Limb (tissue), 2 donors: Measurements from ENCODE around the gene SAP25.

Experiments
- DNase-seq, 2 donors: peaks; one replicate each; pipeline ENCODE4 v3.0.0-alpha.2; 2016; ENCODE audit errors: extremely low spot score in 2 of 2

SAP25 gene

DNA sequence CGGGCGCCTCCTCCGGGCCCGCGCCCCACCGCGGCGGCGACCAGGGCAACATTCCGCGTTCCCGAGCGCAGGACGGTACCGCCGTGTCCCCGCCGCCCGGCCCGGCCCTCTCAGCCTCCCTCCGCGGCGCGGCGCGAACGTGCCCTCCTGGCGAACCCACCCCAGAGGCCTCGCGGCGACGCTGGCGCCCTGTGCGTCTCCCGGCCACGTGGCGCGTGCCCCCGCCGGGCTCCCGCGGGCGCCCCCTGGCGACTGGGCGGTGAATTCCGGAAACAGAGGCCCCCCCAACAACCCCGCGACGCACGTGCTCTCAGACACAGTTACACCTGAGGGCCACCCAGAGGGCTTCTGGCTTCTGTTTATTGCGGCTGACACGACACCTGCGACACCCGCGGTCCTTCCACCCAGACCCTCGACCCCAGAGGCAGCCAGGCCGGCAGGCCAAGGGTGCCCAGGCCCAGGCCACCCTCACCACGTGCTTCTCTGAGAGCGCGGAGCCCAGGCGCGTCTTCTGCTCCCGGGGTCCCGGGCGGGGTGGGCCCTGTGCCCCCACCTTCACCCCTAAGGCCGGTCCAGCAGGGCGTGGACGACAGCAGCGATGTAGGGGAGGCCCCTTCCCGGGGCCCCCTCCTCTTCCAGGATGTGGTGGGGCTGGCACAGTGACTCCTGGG is at the start of gene SAP25:
Gene SAP25 (minus strand): TSS at position 210 of the 671 bp plus-strand sequence. CDS start 158 bp downstream, at position 52.
- DNase-seq: no peak

- DNase-seq: no peak
Observed at GRCh38 chr7:100621554-100621953, 47.9 kb upstream of the SAP25 start.

GRCh38 chr7:100620804-100621203 is 47.1 kb upstream of the SAP25 start:
- no peak for DNase-seq

DNA sequence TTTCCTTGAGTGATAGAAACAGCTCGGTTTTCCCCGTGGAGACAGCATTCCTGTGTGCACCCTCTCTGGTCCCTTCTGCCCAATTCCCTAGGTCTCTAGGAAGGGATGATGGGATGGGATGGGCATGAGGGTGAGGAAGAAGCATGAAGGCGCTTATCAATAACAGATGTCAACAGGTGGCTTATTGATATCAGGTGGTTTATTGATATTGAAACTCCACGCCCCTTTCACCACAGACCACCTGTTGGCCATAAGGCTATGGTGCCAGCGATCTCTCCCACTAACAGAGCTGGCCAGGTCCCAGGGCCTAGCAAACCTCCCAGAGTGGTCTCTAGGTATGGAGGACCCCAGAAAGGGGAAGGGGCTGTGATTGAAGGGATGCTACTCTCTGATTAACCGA is 46.5 kb upstream of the SAP25 start:
- no peak for DNase-seq

- no peak for DNase-seq
Observed at GRCh38 chr7:100614308-100614861, 40.7 kb upstream of the SAP25 start.

DNA sequence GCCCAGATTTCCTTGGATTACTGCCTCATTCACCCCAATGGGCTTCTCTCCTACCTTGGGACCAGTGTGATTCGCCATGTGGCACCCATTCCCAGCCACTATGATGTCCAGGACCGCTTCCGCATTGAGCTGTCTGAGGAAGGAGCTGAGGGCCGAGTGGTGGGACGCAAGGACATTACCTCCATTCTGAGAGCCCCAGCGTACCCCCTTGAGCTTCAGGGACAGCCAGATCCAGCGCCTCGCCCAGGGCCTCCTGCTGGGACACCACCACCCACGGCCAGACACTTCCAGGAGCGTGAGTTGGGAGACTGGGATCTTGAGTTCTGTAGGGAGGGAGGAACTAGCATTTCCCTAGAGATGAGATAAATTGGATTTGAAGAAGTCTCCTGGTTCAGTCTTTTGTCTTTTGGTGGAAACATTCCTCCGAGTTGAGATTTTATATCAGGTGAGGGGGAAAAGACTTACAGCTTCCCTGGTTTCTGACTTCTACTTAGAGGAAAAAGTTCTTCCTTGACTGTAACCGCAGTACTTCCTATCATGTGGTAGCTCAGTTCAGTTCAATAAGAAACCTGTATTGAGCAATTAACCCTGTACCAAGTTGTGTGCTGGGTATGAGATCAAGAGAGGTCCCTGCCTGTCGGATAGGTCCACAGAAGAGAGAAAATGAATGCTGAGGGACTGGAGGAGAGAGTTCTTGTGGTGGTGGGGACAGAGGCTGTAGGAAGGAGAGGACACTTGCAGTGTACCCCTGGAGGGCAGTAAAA is 39.9 kb upstream of the SAP25 start:
- no peak for DNase-seq

DNA sequence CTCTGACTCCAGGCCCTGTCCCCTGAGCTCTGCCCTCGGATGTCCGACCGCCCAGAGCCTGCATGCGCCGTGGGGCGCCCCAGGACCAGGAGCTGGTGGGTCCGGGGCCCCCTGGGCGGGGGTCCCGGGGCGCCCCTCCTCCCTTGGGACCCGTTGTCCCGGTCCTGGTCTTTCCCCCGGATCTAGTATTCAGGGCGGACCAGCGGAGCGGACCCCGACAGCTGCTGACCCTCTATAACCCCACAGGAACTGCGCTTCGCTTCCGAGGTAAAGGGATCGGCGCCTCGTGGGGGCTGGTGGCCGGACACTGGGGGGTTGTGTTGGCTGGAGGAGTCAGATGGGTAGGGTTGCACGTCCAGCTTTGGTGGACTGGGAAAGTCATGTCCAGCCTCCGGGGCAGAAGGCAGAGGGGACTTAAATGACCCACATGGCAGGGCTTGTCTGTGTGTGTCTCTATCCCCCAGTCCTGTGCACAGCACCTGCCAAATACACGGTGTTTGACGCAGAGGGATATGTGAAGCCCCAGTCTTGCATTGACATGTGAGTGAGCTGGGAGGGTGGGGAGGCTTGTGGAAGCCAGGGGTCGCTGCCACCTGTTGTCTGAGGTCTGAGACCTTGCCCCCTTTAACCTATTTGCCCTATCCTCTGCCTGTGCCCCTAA is 39.2 kb upstream of the SAP25 start:
- no peak for DNase-seq

DNA sequence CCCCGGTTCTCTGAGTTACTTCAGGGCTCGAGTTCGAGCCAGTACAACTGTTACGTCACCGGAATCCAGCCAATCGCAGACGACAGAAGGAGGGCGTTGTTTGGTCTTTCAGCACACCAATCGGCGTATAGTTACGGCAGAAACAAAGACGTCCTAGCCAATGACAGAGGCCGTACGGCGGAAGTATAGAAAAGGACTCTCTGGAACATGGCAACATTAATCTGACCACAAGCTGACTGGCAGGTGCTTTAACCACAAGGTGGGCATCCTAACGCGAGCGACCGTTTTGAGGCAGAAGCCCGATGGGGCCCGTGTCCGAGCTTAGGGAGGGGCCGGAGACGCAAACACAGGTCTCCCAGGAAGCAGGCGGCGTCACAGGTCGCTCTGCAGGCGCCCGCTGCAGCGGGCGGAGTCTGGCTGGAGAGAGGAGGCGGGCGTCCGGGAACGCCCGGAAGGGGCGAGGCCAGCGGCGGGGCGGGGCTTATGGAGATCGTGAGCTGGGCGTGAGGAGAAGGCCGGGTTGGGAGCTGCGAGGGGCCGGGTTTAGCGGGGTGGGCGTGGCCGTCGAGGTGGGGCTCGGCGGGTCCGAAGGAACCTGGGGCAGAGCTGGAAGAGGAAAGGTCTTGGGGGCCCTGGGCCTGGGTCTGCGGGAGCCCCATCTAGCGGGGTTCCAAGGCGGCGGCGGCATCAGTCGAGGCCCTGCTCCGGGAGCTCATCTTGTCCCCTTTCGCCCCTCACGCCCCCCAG is 38.5 kb upstream of the SAP25 start, which contains the start of gene MOSPD3:
Gene MOSPD3 (plus strand): TSS at position 558 of the 747 bp plus-strand sequence. CDS start 252 bp downstream, outside the sequence.
- peak; percentile 99 for DNase-seq

- no peak for DNase-seq
Observed at GRCh38 chr7:100609958-100610357, 36.3 kb upstream of the SAP25 start.

DNA sequence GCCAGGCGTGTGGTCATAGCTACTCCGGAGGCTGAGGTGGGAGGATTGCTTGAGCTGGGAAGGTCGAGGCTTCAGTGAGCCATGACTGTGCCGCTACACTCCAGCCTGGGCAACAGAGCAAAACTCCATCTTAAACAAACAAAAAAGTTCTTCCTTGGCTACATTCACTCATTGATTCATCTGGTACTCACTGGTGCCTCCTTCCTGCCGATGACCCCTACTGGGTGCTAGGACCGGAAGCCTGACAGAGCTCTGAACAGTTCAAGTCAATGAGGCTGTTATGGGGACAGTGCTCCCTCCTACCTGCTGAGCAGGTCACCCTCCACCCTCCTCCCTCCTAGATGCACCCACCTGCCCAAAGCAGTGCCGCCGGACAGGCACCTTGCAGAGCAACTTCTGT is 33.4 kb upstream of the SAP25 start:
- DNase-seq: no peak

DNA sequence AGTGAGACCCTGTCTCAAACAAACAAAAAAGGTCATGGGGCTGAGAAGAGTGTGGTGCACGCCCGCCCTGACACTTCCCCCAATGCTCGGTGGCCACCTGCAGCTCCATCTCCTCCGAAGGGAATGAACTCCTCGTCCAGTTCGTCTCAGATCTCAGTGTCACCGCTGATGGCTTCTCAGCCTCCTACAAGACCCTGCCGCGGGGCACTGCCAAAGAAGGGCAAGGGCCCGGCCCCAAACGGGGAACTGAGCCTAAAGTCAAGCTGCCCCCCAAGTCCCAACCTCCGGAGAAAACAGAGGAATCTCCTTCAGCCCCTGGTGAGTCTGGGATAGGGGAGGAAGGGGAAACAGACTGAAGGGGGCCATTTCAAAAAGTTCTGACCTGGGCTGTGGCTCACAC is 32.6 kb upstream of the SAP25 start:
- DNase-seq: no peak

DNA sequence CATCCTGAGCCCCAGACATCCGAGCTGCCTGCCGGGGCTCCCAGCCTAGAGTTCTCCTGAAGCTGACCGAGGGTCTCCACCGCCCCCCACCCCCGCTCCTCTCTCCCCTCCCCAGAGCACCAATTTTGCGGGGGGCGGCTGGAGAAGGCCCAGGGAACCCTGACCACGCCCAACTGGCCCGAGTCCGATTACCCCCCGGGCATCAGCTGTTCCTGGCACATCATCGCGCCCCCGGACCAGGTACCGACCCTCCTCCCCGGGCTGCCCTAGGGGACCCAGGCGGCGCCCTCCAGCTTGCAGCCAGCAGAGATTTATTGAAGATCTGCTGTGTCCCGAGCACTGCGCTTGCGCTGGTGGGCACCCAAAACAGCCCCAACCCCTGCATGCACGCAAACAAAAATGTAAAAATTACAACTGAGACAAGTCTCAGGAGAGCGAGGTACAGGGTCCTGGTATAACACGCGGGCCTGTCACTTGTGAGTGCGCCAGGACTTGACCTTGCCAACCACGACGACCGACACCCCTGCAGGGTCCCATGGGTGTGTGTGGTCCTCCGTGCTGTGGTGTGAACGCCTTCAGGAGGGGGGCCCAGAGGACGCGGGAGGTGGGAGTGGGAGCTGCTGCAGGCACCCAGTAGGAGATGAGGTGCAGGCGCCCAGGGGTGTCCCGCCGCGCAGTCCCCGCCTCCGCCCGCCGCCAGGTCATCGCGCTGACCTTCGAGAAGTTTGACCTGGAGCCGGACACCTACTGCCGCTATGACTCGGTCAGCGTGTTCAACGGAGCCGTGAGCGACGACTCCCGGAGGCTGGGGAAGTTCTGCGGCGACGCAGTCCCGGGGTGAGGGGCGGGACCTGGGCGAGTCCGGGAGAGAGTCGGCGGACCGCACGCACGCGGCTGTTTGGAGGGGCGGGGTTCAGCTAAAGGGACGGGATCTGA is 31.5 kb upstream of the SAP25 start:
- peak in 1 of 2 donors; percentile 58 for DNase-seq

DNA sequence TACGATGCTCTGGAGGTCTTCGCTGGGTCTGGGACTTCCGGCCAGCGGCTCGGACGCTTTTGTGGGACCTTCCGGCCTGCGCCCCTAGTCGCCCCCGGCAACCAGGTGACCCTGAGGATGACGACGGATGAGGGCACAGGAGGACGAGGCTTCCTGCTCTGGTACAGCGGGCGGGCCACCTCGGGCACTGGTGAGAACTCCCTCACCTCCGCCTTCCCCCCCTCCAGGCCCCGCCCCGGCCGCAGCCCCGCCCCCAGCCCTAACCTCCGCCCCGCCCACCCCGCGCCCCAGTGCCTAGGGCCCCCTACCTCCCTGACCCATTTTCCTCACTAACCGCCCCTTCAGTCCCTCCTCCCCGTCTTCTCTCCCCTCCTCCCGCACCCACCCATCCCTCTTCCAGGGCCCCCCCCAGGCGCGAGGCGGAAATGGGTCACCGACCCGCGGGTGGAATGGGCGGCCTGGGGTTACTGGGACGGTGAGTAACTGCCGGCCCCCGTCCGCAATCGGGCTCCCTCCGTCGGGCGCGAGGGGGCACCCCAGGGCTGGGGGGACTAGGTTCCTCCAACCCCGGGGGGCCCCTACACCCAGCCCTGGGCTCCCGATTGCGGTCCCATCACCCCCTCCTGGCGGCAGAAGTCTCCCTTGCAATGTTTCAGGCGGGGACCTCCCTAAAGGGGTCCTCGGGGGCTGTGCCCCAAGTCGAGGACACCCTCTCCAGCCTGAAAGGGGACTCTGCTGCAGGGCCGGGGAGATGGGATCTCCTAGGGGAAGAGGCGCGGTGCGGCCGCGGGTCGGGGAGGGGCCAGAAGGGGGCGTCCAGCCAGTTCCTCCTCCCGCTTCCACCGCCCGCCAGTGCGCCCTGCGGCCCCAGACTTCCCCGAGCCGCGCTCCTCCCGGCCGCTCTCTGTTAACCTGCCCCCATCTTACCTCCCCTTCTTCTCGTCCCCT is 30.6 kb upstream of the SAP25 start:
- DNase-seq: peak; percentile 66 to 85

GRCh38 chr7:100603726-100604027 is 30.0 kb upstream of the SAP25 start:
- DNase-seq: no peak

GRCh38 chr7:100602889-100603725 is 29.4 kb upstream of the SAP25 start:
- DNase-seq: peak; percentile 86 to 89

- DNase-seq: no peak
Observed at GRCh38 chr7:100600730-100601038, 27.0 kb upstream of the SAP25 start.

DNA sequence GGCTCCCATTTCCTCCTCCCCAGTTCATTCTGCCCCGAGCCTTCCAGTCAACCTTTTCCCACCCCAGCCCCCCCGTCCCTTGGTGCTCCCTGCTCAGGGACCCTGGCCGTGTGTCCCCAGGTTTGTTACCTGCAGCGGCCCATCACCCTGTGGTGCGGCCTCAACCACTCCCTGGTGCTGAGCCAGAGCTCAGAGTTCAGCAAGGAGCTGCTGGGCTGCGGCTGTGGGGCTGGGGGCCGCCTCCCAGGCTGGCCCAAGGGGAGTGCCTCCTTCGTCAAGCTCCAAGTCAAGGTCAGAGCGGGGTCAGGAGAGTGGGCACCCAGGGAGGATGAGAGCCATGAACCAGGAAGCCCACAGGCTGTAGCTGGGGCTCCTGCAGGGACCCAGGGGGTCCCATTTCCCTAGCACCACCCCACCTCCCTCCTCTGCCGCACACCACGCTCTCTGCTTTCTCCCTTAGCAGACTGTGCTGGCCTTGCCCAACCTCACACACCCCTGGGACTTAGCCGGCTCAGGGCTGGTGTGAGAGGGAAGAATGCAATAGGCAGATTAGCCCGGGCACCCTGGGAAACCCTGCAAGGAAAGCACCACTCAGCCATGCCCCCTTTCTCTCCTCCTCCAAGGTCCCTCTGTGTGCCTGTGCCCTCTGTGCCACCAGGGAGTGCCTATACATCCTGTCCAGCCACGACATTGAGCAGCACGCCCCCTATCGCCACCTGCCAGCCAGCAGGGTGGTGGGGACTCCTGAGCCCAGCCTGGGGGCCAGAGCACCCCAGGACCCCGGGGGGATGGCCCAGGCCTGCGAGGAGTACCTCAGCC is 26.4 kb upstream of the SAP25 start:
- DNase-seq: no peak

DNA sequence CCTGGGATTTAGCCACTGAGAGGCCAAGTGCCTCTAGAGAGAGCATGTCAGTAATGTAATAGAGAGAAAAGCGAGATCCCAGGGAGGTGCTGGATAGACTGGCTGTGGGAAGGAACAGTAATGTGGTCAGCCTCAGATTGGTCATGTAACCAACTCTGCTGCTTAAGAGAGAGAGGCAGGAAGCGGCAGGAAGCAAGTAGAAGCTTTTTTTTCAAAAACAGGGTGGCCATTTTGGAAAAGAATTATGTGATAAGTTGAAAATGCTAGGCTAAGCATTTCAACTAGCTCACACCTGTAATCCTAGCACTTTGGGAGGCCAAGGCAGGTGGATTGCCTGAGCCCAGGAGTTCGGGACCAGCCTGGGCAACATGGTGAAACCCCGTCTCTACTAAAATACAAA is 24.7 kb upstream of the SAP25 start:
- DNase-seq: no peak
